Fibroblast of pulmonary artery (primary cell): ENCODE results near the gene SLC39A11.
"Not testable (repeated sequence)": the region's sequence is repeated elsewhere in the genome, so short reads cannot be mapped to it uniquely, and the experiment has no call there.

Experiments used
- DNase-seq: peaks from one replicate; pipeline ENCODE4 v3.0.0-alpha.2; 2010; ENCODE audit warnings: low read depth
- H3K4me3 ChIP-seq: replicated peaks from 2 replicates; pipeline ENCODE4 v1.5.1; 2011; ENCODE audit warnings: low read depth, mild to moderate bottlenecking, control low read depth, low read length, moderate library complexity
- CTCF ChIP-seq: IDR thresholded peaks from 2 replicates; pipeline ENCODE4 v1.5.1; 2011; ENCODE audit warnings: mild to moderate bottlenecking, control low read depth, low read length, inconsistent platforms; ENCODE audit errors: missing control alignments

SLC39A11 gene

GRCh38 chr17:72786209-72786608 is 306.3 kb downstream of the SLC39A11 start:
- no peak for TF ChIP-seq CTCF
- no peak overlapping the region for H3K4me3 ChIP-seq
- no peak for DNase-seq

GRCh38 chr17:72782985-72783701 is 309.3 kb downstream of the SLC39A11 start:
- no peak for DNase-seq
- H3K4me3 ChIP-seq = no peak overlapping the region
- TF ChIP-seq CTCF = no peak

- not testable (repeated sequence) for H3K4me3 ChIP-seq, DNase-seq
These were observed 310.1 kb downstream of the SLC39A11 start for GRCh38 chr17:72782437-72782836.

GRCh38 chr17:72778169-72779151 is 314.0 kb downstream of the SLC39A11 start:
- no peak for TF ChIP-seq CTCF
- no peak overlapping the region for H3K4me3 ChIP-seq
- no peak for DNase-seq

GRCh38 chr17:72775919-72776318 is 316.6 kb downstream of the SLC39A11 start:
- no peak for TF ChIP-seq CTCF

GRCh38 chr17:72775237-72775636 is 317.3 kb downstream of the SLC39A11 start:
- TF ChIP-seq CTCF = no peak
- H3K4me3 ChIP-seq = no peak overlapping the region
- no peak for DNase-seq

More at GRCh38 chr17:72775919-72776318, 316.6 kb downstream of the SLC39A11 start:
- no peak for DNase-seq
- H3K4me3 ChIP-seq = no peak overlapping the region

GRCh38 chr17:72774236-72774635 is 318.3 kb downstream of the SLC39A11 start:
- DNase-seq = no peak
- no peak overlapping the region for H3K4me3 ChIP-seq
- no peak for TF ChIP-seq CTCF

- H3K4me3 ChIP-seq, DNase-seq: not testable (repeated sequence)
These were observed 319.3 kb downstream of the SLC39A11 start for GRCh38 chr17:72773225-72773624.
